Epithelial cell of proximal tubule (primary cell): ENCODE results near the gene WDR81. TPM values are rescaled to one million over a fixed set of nuclear protein-coding genes. Genes with fewer than 3 reads are reported as not detected.
A peak's percentile ranks its signal among the peaks of the same experiment; 100 is the strongest.

Experiments used
- DNase-seq: peaks from one replicate; pipeline ENCODE4 v3.0.0-alpha.2; 2011; ENCODE audit warnings: low read depth
- H3K4me3 ChIP-seq: 2 replicates; pipeline ENCODE4 v1.5.1; 2011; ENCODE audit warnings: low read depth, mild to moderate bottlenecking, low read length
- CTCF ChIP-seq: conservative IDR thresholded peaks from 2 replicates; pipeline ENCODE4 v1.5.1; 2012; ENCODE audit warnings: low read depth, mild to moderate bottlenecking, low read length
- total RNA-seq: library from RNA; depleted of rRNA; stranded (reverse); fragments of >200 nt; gene quantifications from 2 replicates; pipeline ENCODE4 v1.2.3, GENCODE V29; 2015

WDR81 gene
- total RNA-seq, 1 donor from 2014 or later, result 20.9 TPM

DNA sequence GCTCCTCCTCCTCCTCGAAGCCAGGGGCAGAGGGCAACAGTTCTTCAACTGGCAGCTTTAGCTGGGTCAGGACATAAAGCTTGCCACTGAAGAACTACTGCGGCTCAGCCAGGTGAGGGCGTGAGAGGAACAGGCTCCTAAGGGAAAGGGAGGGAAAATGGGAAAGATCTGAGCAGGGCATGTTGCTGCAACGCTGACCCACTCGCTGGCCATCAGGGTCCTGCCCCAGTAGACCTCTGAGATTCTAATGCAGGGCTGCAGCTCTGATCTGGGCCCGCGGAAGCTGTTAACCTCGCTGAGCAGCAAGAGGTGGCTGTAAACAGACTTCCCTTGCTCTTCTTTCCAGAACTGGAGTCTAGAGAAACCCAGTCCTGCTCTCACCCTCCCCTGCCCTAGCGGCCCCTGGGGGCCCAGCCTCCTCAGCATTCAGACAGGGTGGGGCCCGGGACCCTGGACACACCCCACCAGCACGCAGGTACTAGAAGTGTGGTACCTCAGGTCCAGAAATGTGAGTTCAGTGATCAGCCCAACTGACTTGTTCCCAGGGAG is 10.6 kb upstream of the WDR81 start:
- peak overlapping the region; percentile 77 for H3K4me3 ChIP-seq
- no peak for DNase-seq
- peak; percentile 61 for TF ChIP-seq CTCF

DNA sequence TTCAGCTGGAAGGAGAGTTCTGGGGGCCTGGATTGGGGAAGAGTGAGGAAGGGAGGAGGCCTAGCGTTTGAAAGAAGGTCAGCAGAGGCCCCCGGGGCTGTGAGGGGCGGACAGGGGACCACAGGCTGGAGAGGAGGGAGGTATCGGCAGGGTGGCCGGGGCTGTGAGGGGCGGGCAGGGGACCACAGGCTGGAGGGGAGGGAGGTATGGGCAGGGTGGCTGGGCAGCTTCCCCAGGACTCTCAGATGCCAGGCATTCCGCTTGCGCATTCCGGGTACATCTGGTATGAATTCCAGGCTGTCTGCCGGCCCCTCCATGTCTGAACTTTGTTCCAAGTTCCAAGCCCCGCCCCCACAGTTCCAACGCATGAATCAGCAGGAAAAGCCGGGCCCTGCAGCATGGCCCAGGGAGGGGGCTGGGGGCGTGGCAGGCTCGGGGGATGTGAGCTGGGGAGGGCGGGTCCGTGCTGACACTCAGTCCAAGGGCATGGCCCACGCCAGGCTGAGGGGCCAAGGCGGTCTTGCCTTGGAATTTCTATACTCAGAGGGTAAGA is 10.0 kb upstream of the WDR81 start:
- TF ChIP-seq CTCF, result no peak
- peak overlapping the region; percentile 77 for H3K4me3 ChIP-seq
- peak; percentile 68 for DNase-seq

GRCh38 chr17:1714980-1715802 is 9.3 kb upstream of the WDR81 start:
- H3K4me3 ChIP-seq, result peak overlapping the region; percentile 77
- DNase-seq, result no peak

DNA sequence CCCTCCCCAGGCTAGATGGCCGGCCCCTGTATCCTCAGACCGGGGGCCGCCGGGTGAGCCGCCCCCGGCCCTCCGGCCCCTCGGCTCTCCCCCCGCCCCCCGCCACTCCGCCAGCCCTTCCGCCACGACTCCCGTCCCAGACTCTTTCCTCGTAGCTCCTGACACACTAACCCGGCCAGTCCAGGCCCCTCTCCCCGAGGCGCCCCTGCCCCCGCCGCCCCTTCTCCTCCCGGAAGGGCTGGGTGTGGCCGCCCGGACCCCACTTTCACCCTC is 8.8 kb upstream of the WDR81 start:
- TF ChIP-seq CTCF, result no peak
- peak overlapping the region; percentile 77 for H3K4me3 ChIP-seq
- no peak for DNase-seq

More at GRCh38 chr17:1714980-1715802, 9.3 kb upstream of the WDR81 start:
- no peak for TF ChIP-seq CTCF

- no peak for TF ChIP-seq CTCF
These were observed 8.2 kb upstream of the WDR81 start for GRCh38 chr17:1716076-1716911.

GRCh38 chr17:1716912-1717695 is 7.4 kb upstream of the WDR81 start:
- peak overlapping the region; percentile 91 for H3K4me3 ChIP-seq
- no peak for TF ChIP-seq CTCF
- peak; percentile 98 for DNase-seq

More at GRCh38 chr17:1716076-1716911, 8.2 kb upstream of the WDR81 start:
- DNase-seq, result peak; percentile 98
- H3K4me3 ChIP-seq, result peak overlapping the region; percentile 91
